ENCODE data around the gene TARBP1. TPM values are rescaled to one million over a fixed set of nuclear protein-coding genes. Genes with fewer than 3 reads are reported as not detected.

The TARBP1 gene
- total RNA-seq, 4 donors from 2014 or later = 27.1 to 58.1 (median 31.3) TPM

DNA sequence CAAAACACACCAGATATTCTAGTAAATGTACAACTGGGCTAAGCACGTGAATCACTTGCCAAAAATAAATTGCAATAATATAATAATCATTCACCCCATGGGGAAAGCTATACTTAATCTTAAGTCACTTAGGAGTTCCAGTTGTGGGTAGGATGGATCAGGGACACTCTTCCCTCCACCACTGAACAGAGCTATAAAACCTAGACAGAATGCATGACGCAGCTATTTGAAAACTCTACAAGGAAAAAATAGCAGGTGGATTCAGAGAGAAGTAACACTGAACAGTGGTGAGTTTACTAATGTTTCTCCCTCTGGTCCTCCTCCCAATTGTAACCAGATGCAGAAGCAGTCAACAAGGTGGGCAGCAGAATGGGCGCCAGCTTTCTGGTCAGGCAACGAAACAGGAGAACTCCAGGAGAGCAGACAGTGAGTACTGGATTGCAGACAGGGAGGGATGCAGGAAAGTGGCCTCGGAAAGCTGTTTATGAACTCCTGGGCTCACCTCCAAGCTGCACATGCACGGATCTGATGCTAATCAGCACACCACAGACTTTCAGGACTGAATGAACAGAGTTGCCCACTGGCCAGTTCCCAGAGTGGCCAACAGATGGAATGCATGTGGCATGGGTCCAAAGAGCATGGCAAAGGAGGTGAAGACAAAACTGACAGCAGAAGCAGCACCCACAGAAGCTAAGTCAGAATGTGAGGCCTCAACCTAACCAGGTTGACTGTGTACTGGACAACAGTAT, 41.4 kb downstream of the TARBP1 start:
- Histone ChIP-seq H3K4me3 (replicated peaks in 1 of 3) (no peak overlapping the region), H3K36me3 (peaks cover 0 to 3% of the 10 kb centered on the region in 2 donors), H3K9me3 (no peaks in the 10 kb centered on the region), H3K4me1 (no peaks in the 10 kb centered on the region), H3K27me3 (no peaks in the 10 kb centered on the region), H3K27ac (no peak overlapping the region)
- WGBS, 2 donors = 85% methylated on average over 6 of the region's 6 CpGs
- DNase-seq = peak in 1 of 2 donors; percentile 3
- intact Hi-C loops (cut with DNase I) = no loop called here
- no peak for TF ChIP-seq POLR2A (IDR thresholded peaks at IDR 0.05)
- TF ChIP-seq, protein P1, sequence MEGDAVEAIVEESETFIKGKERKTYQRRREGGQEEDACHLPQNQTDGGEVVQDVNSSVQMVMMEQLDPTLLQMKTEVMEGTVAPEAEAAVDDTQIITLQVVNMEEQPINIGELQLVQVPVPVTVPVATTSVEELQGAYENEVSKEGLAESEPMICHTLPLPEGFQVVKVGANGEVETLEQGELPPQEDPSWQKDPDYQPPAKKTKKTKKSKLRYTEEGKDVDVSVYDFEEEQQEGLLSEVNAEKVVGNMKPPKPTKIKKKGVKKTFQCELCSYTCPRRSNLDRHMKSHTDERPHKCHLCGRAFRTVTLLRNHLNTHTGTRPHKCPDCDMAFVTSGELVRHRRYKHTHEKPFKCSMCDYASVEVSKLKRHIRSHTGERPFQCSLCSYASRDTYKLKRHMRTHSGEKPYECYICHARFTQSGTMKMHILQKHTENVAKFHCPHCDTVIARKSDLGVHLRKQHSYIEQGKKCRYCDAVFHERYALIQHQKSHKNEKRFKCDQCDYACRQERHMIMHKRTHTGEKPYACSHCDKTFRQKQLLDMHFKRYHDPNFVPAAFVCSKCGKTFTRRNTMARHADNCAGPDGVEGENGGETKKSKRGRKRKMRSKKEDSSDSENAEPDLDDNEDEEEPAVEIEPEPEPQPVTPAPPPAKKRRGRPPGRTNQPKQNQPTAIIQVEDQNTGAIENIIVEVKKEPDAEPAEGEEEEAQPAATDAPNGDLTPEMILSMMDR (IDR thresholded peaks at IDR 0.05) = no peak

GRCh38 chr1:234435620-234436019, 43.4 kb downstream of the TARBP1 start:
- Histone ChIP-seq H3K4me1 (no peaks in the 10 kb centered on the region), H3K4me3 (replicated peaks in 1 of 3) (no peak overlapping the region), H3K36me3 (peaks cover 0 to 3% of the 10 kb centered on the region in 2 donors), H3K27ac (no peak overlapping the region), H3K9me3 (no peaks in the 10 kb centered on the region), H3K27me3 (no peaks in the 10 kb centered on the region)
- TF ChIP-seq, protein P1 (IDR thresholded peaks at IDR 0.05) = no peak
- no peak for TF ChIP-seq POLR2A (IDR thresholded peaks at IDR 0.05)
- no peak for DNase-seq
- intact Hi-C loops (cut with DNase I) = no loop called here
- 74 to 87% methylated on average over 8 of the region's 8 CpGs for WGBS, 2 donors

DNA sequence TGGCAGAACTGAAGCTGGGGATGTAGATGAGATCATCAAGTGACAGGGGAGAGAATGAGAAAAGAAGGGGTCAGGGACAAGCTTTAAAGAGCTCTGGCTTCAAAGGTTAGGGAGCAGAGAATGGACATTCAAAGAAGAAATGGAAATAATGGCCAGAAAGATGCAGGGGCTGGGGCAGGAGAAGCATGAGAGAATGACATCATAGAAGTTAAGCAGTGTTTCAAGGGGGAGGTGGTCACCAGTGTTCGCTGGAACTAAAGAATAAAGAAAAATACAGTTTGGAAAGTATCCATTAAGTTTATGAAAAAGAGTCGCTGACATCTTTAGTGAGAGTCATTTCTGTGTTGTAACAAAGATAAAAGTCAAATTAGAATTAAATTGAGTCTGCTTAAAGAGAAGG, 44.3 kb downstream of the TARBP1 start:
- no peaks in the 10 kb centered on the region for H3K4me1 ChIP-seq
- DNase-seq = no peak
- peaks cover 0 to 6% of the 10 kb centered on the region in 2 donors for H3K36me3 ChIP-seq
- intact Hi-C loops (cut with DNase I) = no loop called here
- no peak overlapping the region for H3K27ac ChIP-seq
- H3K4me3 ChIP-seq (replicated peaks in 1 of 3) = no peak overlapping the region
- TF ChIP-seq POLR2A (IDR thresholded peaks at IDR 0.05) = no peak
- TF ChIP-seq, protein P1 (IDR thresholded peaks at IDR 0.05) = no peak
- WGBS, 2 donors = 87 to 94% methylated on average over 2 of the region's 2 CpGs
- no peaks in the 10 kb centered on the region for H3K9me3 ChIP-seq
- H3K27me3 ChIP-seq = no peaks in the 10 kb centered on the region

- DNase-seq = peak in 1 of 2 donors; percentile 1
- Histone ChIP-seq H3K4me3 (replicated peaks in 1 of 3) (no peak overlapping the region), H3K27me3 (no peaks in the 10 kb centered on the region), H3K36me3 (peaks cover 7 to 11% of the 10 kb centered on the region in 2 donors), H3K4me1 (no peaks in the 10 kb centered on the region), H3K9me3 (no peaks in the 10 kb centered on the region), H3K27ac (no peak overlapping the region)
- no peak for TF ChIP-seq POLR2A (IDR thresholded peaks at IDR 0.05)
- TF ChIP-seq, protein P1 (IDR thresholded peaks at IDR 0.05) = no peak
- intact Hi-C loops (cut with DNase I) = no loop called here
- WGBS, 2 donors = 89 to 94% methylated on average over 1 of the region's 1 CpG
Observed at GRCh38 chr1:234433563-234434285, 45.3 kb downstream of the TARBP1 start.

GRCh38 chr1:234431255-234431654, 47.7 kb downstream of the TARBP1 start:
- TF ChIP-seq, protein P1 (IDR thresholded peaks at IDR 0.05) = no peak
- no peak for TF ChIP-seq POLR2A (IDR thresholded peaks at IDR 0.05)
- no peaks in the 10 kb centered on the region for H3K9me3 ChIP-seq
- intact Hi-C loops (cut with DNase I) = no loop called here
- H3K27ac ChIP-seq = no peak overlapping the region
- no peaks in the 10 kb centered on the region for H3K4me1 ChIP-seq
- H3K36me3 ChIP-seq = peaks cover 10 to 13% of the 10 kb centered on the region in 2 donors
- 88 to 92% methylated on average over 4 of the region's 4 CpGs for WGBS, 2 donors
- no peak for DNase-seq
- no peak overlapping the region for H3K4me3 ChIP-seq (replicated peaks in 1 of 3)
- H3K27me3 ChIP-seq = no peaks in the 10 kb centered on the region

Measured in thyroid gland (tissue), 4 donors.